Hematopoietic multipotent progenitor cell treated with erythropoietin and hydrocortisone succinate and interleukin-3 and kit ligand, for 4 days (in vitro differentiated cells): ENCODE measurements around the gene GRAP2.

ENCODE experiments used
- DNase-seq: peaks from one replicate; pipeline ENCODE4 v3.0.0-alpha.2; 2015

GRAP2 gene

GRCh38 chr22:40019100-40019499 lies 118.2 kb downstream of the GRAP2 start:
- no peak for DNase-seq

DNA sequence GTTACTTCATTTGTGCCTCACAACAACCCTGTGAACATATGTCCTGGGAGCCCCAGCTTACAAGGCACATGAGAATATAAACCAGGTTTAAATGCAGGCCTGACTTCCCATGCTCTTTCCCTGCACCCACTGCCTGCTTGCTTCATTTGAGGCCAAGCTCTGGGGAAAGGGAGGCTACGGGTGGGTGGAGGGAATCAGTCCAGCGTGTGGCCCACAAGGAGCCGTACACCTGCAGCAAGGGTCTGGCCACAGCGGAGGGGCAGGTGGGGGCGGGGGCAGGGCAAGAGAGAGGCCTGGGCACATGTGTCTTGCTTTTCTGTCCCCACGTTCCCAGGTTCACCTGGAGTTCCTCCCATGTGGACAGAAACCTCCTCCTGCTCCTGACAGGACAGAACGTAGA lies 120.1 kb downstream of the GRAP2 start:
- no peak for DNase-seq

DNA sequence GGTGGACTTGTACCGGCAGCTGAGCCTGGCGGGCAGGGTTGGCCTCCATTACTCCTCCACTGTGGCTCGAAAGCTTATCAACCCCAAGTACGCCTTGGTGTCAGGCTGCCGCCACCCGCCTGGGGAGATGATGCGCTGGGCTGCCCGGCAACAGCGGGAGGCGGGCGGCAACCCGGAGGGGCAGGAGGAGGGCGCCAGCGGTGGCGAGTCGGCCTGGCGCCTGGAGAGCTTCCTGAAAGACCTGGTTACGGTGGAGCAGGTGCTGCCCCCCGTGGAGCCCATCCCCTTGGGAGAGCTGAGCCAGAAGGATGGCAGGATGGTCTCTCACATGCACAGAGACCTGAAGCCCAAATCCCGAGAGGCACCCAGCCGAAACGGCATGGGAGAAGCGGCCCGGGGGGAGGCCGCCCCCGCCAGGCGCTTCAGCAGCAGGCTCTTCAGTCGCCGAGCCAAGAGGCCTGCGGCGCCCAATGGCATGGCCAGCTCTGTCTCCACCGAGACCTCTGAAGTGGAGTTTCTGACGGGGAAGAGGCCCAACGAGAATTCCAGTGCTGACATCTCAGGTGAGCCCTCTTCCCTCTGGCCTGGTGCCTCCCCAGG lies 120.6 kb downstream of the GRAP2 start:
- no peak for DNase-seq

DNA sequence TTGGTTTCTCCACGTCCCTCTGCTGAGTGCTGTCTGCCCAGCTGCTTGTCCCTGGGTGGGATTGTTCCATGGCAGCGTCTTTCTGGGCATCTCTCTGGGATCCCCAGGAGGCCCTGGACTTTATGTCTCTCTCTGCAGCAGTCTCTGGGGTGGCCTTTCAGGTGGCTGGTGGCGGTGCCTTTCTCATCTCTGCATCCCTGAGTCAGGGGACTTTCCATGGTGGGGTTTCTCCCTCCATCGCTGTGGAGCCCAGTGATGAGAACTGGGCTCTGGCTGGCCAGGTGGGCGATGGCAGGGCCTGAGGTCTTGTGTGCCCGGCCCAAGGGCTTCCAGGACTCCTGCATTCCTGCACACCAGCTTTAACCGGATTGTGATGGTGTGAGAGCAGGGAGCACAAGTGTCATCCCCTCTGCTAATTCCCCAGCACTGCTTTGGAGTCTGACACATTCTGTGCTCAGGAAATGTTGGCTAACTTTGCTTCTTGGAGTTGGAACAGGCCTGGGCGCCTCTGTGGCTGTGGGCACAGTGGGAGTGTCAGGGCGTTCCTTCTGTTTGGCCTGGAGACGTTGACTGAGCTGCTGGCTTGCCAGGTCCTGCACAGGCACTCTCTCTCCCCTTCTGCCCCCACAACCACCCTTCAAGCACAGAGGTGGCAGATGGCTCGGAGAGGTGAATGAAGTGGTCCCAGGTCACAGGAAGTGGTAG lies 121.8 kb downstream of the GRAP2 start:
- no peak for DNase-seq
